Neuronal stem cell (in vitro differentiated cells): ENCODE results near the gene PIEZO2.
"Not testable (repeated sequence)": the region's sequence is repeated elsewhere in the genome, so short reads cannot be mapped to it uniquely, and the experiment has no call there.

Experiments
- DNase-seq: peaks from one replicate; pipeline ENCODE4 v3.0.0-alpha.2; 2013; ENCODE audit warnings: low spot score
- H2AFZ ChIP-seq: one replicate; pipeline ENCODE4 v1.6.1; 2013; ENCODE audit warnings: mild to moderate bottlenecking, low read length, inconsistent platforms
- H2AK5ac ChIP-seq: 2 replicates; pipeline ENCODE4 v1.6.1; 2013; ENCODE audit warnings: low read depth, mild to moderate bottlenecking, inconsistent platforms, low read length, moderate library complexity, mixed read lengths
- H2BK120ac ChIP-seq: 2 replicates; pipeline ENCODE4 v1.6.1; 2013; ENCODE audit warnings: low read depth, mild to moderate bottlenecking, inconsistent platforms, low read length, moderate library complexity, mixed read lengths
- H2BK12ac ChIP-seq: one replicate; pipeline ENCODE4 v1.6.1; 2013; ENCODE audit warnings: low read length, inconsistent platforms
- H2BK15ac ChIP-seq: 2 replicates; pipeline ENCODE4 v1.6.1; 2013; ENCODE audit warnings: mild to moderate bottlenecking, low read length, inconsistent platforms, mixed read lengths
- H2BK5ac ChIP-seq: one replicate; pipeline ENCODE4 v1.6.1; 2013; ENCODE audit warnings: inconsistent platforms, mild to moderate bottlenecking, low read length, moderate library complexity
- H3K14ac ChIP-seq: one replicate; pipeline ENCODE4 v1.6.1; 2013; ENCODE audit warnings: low read length, inconsistent platforms
- H3K18ac ChIP-seq: 2 replicates; pipeline ENCODE4 v1.6.1; 2013; ENCODE audit warnings: low read length, inconsistent platforms
- H3K23ac ChIP-seq: 2 replicates; pipeline ENCODE4 v1.6.1; 2013; ENCODE audit warnings: low read depth, mild to moderate bottlenecking, mixed read lengths, low read length, inconsistent platforms; ENCODE audit not compliant: poor library complexity
- H3K27ac ChIP-seq: replicated peaks from 3 replicates; pipeline ENCODE4 v1.5.1; 2013; ENCODE audit warnings: low read length, inconsistent platforms
- H3K27me3 ChIP-seq, 3 experiments: 2 replicates each; pipeline ENCODE4 v1.6.1; 2013; ENCODE audit warnings: low read length in 3 of 3, mild to moderate bottlenecking in 2 of 3, inconsistent platforms in 1 of 3, low read depth in 1 of 3, mixed read lengths in 1 of 3, moderate library complexity in 1 of 3; ENCODE audit not compliant: control insufficient read depth in 3 of 3, insufficient read depth in 3 of 3
- H3K36me3 ChIP-seq, 2 donors: replicated peaks in 1 of 2; 2 replicates each; pipeline ENCODE4 v1.6.1; 2013; ENCODE audit warnings: low read length in 2 of 2; ENCODE audit not compliant: control insufficient read depth in 2 of 2, insufficient read depth in 2 of 2
- H3K4ac ChIP-seq: 2 replicates; pipeline ENCODE4 v1.6.1; 2013; ENCODE audit warnings: inconsistent platforms, mild to moderate bottlenecking, low read length, moderate library complexity
- H3K4me1 ChIP-seq, 2 donors: 1 replicate in 1 of 2; 2 replicates in 1 of 2; pipeline ENCODE4 v1.6.1; 2013; ENCODE audit warnings: low read length in 2 of 2, low read depth in 1 of 2; ENCODE audit not compliant: control insufficient read depth in 2 of 2, insufficient read depth in 1 of 2
- H3K4me2 ChIP-seq: one replicate; pipeline ENCODE4 v1.6.1; 2013; ENCODE audit warnings: mild to moderate bottlenecking, low read length, inconsistent platforms; ENCODE audit not compliant: insufficient read depth, poor library complexity, severe bottlenecking
- H3K4me3 ChIP-seq, 2 donors: 2 replicates each; pipeline ENCODE4 v1.5.1; 2013; ENCODE audit warnings: low read length in 2 of 2, mild to moderate bottlenecking in 2 of 2, inconsistent platforms in 1 of 2, moderate library complexity in 1 of 2
- H3K79me1 ChIP-seq: one replicate; pipeline ENCODE4 v1.6.1; 2013; ENCODE audit warnings: low read depth, mild to moderate bottlenecking, inconsistent platforms, low read length, moderate library complexity
- H3K9ac ChIP-seq: one replicate; pipeline ENCODE4 v1.6.1; 2013; ENCODE audit warnings: mild to moderate bottlenecking, low read depth, low read length, inconsistent platforms; ENCODE audit not compliant: poor library complexity
- H3K9me3 ChIP-seq, 2 donors: replicated peaks in 1 of 2; 2 replicates each; pipeline versions ENCODE3 to v1.6.1; 2013; ENCODE audit warnings: low read length in 2 of 2, mild to moderate bottlenecking in 2 of 2, inconsistent platforms in 1 of 2, low read depth in 1 of 2, mixed read lengths in 1 of 2, moderate library complexity in 1 of 2; ENCODE audit not compliant: control insufficient read depth in 2 of 2, insufficient read depth in 1 of 2
- H4K8ac ChIP-seq: one replicate; pipeline ENCODE4 v1.6.1; 2013; ENCODE audit warnings: low read depth, mild to moderate bottlenecking, inconsistent platforms, low read length, moderate library complexity
- H4K91ac ChIP-seq: one replicate; pipeline ENCODE4 v1.6.1; 2013; ENCODE audit warnings: low read length, low read depth, mild to moderate bottlenecking, inconsistent platforms; ENCODE audit not compliant: poor library complexity
- WGBS, 2 donors: extraction: QIAGEN DNeasy Blood & Tissue Kit; methylation state at CpG; one replicate each; pipeline ENCODE4 v1.1.7; 2013; ENCODE audit warnings: missing lambda C conversion rate in 2 of 2, mixed read lengths in 1 of 2; ENCODE audit not compliant: insufficient read length in 2 of 2, insufficient replicate concordance in 1 of 2; ENCODE audit errors: extremely low coverage in 2 of 2; 5-methylcytosine and 5-hydroxymethylcytosine counted together

Gene PIEZO2

DNA sequence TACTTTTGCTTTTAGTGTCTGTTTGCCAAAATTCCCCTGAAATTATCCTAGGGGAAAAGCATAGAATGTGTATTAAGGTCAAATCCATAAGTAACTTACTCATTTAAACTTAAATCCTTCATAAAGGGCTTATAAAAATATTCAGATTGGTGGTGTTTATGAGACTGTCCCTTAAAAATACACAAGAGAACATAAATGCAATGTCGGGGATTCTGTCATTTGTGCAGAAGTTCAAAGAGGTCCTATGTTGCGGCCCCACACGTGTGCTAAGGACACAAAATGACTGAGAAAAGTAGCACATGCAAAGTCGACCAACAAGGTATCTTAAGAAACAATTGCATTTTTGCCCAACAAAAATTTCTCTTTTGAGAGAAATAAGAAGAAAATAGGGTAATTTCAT lies 225.1 kb downstream of the PIEZO2 start:
- no peak overlapping the region for H2BK15ac ChIP-seq
- no peak overlapping the region for H4K8ac ChIP-seq
- H3K23ac ChIP-seq = no peak overlapping the region
- H2BK5ac ChIP-seq = no peak overlapping the region
- no peak overlapping the region for H4K91ac ChIP-seq
- H3K14ac ChIP-seq = no peak overlapping the region
- no peak overlapping the region for H3K18ac ChIP-seq
- H2BK120ac ChIP-seq = no peak overlapping the region
- H2AK5ac ChIP-seq = no peak overlapping the region
- H3K4me2 ChIP-seq = no peak overlapping the region
- DNase-seq = no peak
- H3K27ac ChIP-seq = no peak overlapping the region
- H3K36me3 ChIP-seq = no peaks in the 10 kb centered on the region
- H3K4me1 ChIP-seq = peaks cover 0 to 11% of the 10 kb centered on the region in 2 donors
- no peak overlapping the region for H3K4me3 ChIP-seq
- H3K9ac ChIP-seq = no peak overlapping the region
- no peak overlapping the region for H3K4ac ChIP-seq
- H2BK12ac ChIP-seq = no peak overlapping the region
- WGBS, 2 donors = no CpG with 5 or more reads among the region's 4 CpGs
- no peaks in the 10 kb centered on the region for H3K27me3 ChIP-seq
- H3K79me1 ChIP-seq = no peaks in the 10 kb centered on the region
- no peaks in the 10 kb centered on the region for H3K9me3 ChIP-seq
- H2AFZ ChIP-seq = no peak overlapping the region

DNA sequence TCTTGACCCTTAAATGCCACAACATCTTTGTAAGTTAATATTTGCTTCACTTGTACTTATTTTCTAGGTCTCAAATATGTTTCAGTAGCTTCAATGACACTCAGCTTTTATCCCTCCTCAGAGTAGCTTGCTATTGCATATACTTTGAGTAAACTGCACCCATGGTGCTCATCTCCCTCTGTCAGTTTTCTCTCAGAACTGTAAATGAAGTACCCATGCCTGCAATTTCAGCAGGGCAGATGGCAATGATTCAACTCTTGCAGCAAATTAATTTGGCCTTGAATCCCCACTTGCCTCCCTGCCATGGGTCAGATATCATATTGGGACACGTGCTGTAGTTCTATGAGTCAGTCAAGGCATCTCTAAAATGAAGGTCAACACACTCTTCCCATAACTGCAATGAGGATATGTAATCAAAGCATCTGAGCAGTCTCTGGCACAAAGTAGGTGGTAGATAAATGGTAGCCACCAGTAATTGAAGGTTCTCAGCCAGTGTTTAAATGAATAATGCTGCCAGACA lies 225.8 kb downstream of the PIEZO2 start:
- Histone ChIP-seq H3K4me3 (no peak overlapping the region), H2BK12ac (no peak overlapping the region), H3K9ac (no peak overlapping the region), H3K27me3 (no peaks in the 10 kb centered on the region), H3K23ac (no peak overlapping the region), H3K4me2 (no peak overlapping the region), H3K79me1 (no peaks in the 10 kb centered on the region), H4K8ac (no peak overlapping the region), H2BK120ac (no peak overlapping the region), H2AFZ (no peak overlapping the region), H3K18ac (no peak overlapping the region), H3K27ac (no peak overlapping the region), H2BK15ac (no peak overlapping the region), H3K4ac (no peak overlapping the region), H3K9me3 (no peaks in the 10 kb centered on the region), H4K91ac (no peak overlapping the region), H2BK5ac (no peak overlapping the region), H3K36me3 (no peaks in the 10 kb centered on the region), H3K14ac (no peak overlapping the region), H2AK5ac (no peak overlapping the region), H3K4me1 (peaks cover 0 to 11% of the 10 kb centered on the region in 2 donors)
- no peak for DNase-seq
- WGBS, 2 donors = no CpG with 5 or more reads among the region's 1 CpG

DNA sequence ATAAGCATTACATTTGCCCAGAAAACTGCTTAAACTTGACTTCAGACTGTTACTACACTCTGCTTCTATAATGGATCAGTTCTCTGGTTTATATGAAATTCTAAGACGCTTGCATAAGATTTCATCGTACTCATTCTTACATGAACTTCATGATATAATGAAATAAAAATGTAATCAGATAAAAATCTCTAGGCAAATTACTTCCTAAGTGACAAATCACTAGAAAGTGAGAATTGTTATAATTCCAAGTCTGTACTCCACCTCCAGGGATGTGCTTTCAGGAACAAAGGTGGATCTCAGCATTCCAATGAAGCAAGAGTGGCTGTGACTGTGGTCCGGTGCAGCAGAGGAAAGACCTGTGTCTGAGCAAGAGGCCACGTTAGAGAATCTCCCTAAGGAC lies 226.2 kb downstream of the PIEZO2 start:
- no peak overlapping the region for H3K14ac ChIP-seq
- H3K27ac ChIP-seq = no peak overlapping the region
- H4K91ac ChIP-seq = no peak overlapping the region
- WGBS, 2 donors = no CpG with 5 or more reads among the region's 4 CpGs
- DNase-seq = no peak
- no peak overlapping the region for H3K4me2 ChIP-seq
- no peaks in the 10 kb centered on the region for H3K36me3 ChIP-seq
- no peak overlapping the region for H3K23ac ChIP-seq
- H2AK5ac ChIP-seq = no peak overlapping the region
- H2BK5ac ChIP-seq = no peak overlapping the region
- H2BK120ac ChIP-seq = no peak overlapping the region
- H3K4ac ChIP-seq = no peak overlapping the region
- no peaks in the 10 kb centered on the region for H3K27me3 ChIP-seq
- no peak overlapping the region for H2BK15ac ChIP-seq
- no peak overlapping the region for H2AFZ ChIP-seq
- no peak overlapping the region for H2BK12ac ChIP-seq
- H3K4me1 ChIP-seq = peaks cover 0 to 9% of the 10 kb centered on the region in 2 donors
- no peaks in the 10 kb centered on the region for H3K79me1 ChIP-seq
- H3K18ac ChIP-seq = no peak overlapping the region
- no peak overlapping the region for H3K4me3 ChIP-seq
- no peak overlapping the region for H4K8ac ChIP-seq
- H3K9me3 ChIP-seq = no peaks in the 10 kb centered on the region
- no peak overlapping the region for H3K9ac ChIP-seq

DNA sequence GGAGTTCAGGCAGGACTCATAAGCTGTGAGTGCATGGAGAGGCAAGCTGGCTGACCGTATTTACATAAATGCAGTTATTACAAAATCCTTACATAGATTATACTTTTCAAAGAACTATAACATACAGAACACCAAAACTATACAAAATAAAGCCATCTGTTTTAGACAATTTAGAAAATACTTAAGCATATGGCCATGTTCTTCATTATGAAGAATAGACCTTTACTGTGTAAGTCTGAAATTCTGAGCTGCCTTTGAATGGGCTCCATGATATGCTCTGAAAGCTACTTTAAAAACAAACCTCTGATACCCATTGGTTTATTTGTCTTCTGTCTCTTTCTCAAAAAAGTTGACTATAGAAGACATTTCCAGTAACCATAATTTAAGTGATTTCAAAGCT lies 226.7 kb downstream of the PIEZO2 start:
- not testable (repeated sequence) for H2AFZ ChIP-seq, H3K4me1 ChIP-seq, H3K79me1 ChIP-seq, H2BK5ac ChIP-seq, H3K27me3 ChIP-seq, H3K18ac ChIP-seq, H2BK120ac ChIP-seq, H3K4me3 ChIP-seq, H3K14ac ChIP-seq, H2BK15ac ChIP-seq, H3K27ac ChIP-seq, H4K8ac ChIP-seq, H3K36me3 ChIP-seq, H3K9me3 ChIP-seq, H2BK12ac ChIP-seq, H3K9ac ChIP-seq, H4K91ac ChIP-seq, H3K23ac ChIP-seq, H3K4ac ChIP-seq, H2AK5ac ChIP-seq, DNase-seq, H3K4me2 ChIP-seq
- no CpG with 5 or more reads among the region's 1 CpG for WGBS, 2 donors
